HG02973 (cell line): ENCODE data around the gene C3orf20.
"Not testable (repeated sequence)": the region's sequence is repeated elsewhere in the genome, so short reads cannot be mapped to it uniquely, and the experiment has no call there.

Experiments used
- ATAC-seq: cut with Tn5 transposase; IDR thresholded peaks from one replicate; pipeline ENCODE4 v1.9.1; 2021; ENCODE audit warnings: moderate library complexity; ENCODE audit not compliant: unreplicated experiment

The C3orf20 gene

GRCh38 chr3:14649466-14649865 is 25.5 kb upstream of the C3orf20 start:
- no peak for ATAC-seq

- ATAC-seq: no peak
Observed at GRCh38 chr3:14650193-14650592, 24.7 kb upstream of the C3orf20 start.

GRCh38 chr3:14651440-14652251 is 23.3 kb upstream of the C3orf20 start, which contains the start of gene CCDC174:
CCDC174 (plus strand) TSS chr3:14651762; CDS start chr3:14651837, 75 bp downstream.
- peak; percentile 97 for ATAC-seq

DNA sequence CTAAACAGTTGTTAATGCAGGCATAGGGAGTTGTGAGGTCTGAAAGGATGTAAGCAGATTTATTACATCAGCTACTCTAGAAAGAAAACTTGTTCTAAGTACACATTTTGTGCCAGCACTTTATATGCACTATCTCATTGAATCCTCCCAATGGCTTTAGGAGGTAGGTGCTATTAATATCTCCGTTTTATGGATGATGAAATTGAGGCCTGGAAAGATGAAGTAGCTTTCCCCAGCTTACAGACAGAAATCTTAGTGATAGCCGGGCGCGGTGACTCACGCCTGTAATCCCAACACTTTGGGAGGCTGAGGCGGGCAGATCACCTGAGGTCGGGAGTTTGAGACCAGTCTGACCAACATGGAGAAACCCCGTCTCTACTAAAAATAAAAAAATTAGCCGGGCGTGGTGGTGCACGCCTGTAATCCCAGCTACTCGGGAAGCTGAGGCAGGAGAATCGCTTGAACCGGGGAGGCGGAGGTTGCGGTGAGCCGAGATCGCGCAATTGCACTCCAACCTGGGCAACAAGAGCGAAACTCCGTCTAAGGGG is 22.5 kb upstream of the C3orf20 start:
- not testable (repeated sequence) for ATAC-seq

- ATAC-seq: no peak
Observed at GRCh38 chr3:14657579-14657978, 17.4 kb upstream of the C3orf20 start.

- ATAC-seq: no peak
Observed at GRCh38 chr3:14658978-14659377, 16.0 kb upstream of the C3orf20 start.

DNA sequence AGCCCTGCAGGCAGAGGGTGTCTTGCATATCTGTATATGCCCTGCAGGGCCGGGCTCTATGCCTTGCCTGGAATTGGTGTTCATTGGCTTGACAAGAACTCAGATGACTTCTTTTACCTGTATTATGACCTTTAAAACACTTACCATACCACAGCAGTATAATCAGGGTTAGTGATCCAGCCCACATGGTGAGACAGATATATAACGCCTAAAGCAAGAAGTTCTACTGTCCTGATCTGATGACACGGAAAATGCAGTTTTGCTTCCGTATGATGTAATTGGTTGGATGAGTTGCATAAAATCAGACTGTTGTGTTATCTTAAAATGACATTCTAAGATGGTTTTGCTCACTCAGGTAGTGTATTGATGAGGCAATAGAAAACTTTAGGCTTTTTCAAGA is 14.0 kb upstream of the C3orf20 start:
- no peak for ATAC-seq

DNA sequence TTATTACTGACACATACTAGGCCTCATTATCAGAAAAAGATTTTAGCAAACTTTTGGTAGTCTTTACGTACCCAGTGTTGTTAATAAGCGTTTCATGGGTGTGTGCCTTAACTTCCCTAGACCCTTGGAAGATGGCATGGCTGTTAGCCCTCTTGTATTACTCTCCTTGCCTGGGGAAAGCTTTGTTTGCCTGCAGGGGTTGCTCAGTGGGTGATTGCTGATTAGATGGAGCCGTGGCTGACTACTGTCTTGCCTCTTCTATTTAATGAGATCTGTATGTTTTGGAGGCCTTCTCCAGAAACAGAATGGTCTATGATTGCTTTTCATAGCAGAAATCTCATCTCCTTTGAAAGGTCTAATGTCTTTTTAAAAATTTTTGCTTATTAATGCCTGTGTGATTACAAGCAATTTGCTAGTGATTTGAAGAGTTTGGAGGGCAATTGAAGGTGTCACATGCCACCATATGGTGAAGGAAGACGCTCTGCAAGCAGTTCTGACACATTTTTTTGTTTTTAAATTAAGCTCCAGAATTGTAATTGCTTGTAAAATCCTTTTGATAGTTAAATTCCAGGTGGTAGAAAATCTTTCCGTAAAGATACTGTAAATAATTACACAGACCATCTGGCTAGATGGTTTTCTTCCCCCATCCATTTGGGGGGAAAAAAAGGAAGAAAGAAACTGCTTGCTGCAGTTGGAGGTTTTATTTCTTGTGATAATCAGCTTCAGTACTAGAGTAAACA is 11.4 kb upstream of the C3orf20 start:
- no peak for ATAC-seq

GRCh38 chr3:14664170-14664569 is 10.8 kb upstream of the C3orf20 start:
- ATAC-seq: no peak

- no peak for ATAC-seq
Observed at GRCh38 chr3:14672588-14672987, 2.4 kb upstream of the C3orf20 start.

- ATAC-seq: no peak
Observed at GRCh38 chr3:14676881-14677280, 1.9 kb downstream of the C3orf20 start.

GRCh38 chr3:14678015-14678503 is 3.1 kb downstream of the C3orf20 start:
- no peak for ATAC-seq

GRCh38 chr3:14680115-14680514 is 5.2 kb downstream of the C3orf20 start:
- no peak for ATAC-seq

DNA sequence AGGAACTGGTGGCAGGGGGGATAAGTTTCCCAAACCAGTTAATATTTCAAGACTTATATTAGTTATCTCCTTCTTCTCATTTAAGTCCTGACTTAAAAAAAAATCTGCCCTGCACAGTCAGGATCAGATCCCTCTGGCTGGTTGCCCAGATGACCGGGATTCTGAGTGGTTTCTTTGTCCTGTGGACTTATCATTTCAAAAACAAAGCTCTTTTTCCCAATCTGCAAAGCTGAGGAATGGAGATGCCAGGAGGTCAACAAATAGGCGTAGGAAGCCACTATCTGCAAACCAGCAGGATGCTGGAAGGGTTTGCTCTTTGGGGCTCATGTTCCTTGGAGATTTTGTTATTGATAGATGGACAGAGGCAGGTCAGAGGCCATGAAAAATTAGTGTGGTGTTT is 5.8 kb downstream of the C3orf20 start:
- no peak for ATAC-seq

DNA sequence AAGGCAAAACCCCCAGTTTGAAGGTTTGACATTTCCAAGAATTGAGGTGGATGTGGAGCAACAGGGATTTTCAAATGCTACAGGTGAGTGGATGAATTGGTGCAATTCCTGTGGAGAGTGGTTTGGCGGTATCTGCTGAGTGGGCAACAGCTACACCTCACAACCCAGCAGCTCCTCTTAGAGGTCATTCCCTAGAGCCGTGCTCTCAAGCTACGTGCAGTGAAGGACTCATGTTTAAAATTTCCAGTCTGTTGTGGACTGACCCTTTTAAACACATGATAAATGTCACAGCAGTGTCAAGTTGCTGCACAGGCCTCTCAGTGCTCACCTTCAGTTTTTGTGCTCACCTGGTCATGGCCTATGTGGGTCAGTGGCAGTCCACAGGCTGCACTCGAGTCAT is 9.5 kb downstream of the C3orf20 start:
- ATAC-seq: no peak

DNA sequence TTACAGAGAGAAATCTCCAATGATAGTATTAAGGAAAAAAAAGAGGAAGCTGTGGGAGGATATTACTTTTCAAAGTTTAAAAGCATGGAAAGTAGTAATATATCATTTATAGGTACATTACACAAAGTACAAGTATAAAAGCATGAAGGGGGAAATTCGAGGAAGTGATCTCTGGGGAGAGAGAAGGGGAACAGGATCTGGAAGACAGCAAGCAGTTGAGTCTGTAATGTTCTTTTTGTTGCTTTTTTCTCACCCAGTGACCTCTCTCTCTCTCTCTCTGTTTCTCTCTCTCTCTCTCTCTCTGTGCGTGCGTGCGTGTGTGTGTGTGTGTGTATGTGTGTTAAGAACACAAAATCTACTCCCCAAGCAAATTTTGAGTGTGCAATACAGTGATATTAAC is 10.2 kb downstream of the C3orf20 start:
- no peak for ATAC-seq

DNA sequence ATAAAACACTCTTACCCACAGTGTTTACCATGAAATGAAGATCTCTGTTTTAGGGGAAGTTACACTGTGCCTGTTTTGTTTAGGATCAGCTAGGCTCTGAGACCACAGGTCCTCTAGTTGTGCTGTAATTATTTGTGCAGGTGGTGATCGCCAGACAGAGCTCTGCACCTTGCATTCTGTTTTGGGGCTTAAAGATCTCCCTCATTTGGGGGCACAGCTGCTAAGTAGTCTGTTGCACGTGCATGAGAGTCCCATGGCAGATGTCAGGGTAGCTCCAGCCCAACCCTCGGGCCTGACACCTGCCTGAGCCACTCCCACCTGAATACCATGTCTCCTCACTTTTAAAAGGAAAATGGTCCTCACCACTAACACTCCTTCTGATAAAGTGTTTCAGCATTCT is 12.4 kb downstream of the C3orf20 start:
- ATAC-seq: no peak

DNA sequence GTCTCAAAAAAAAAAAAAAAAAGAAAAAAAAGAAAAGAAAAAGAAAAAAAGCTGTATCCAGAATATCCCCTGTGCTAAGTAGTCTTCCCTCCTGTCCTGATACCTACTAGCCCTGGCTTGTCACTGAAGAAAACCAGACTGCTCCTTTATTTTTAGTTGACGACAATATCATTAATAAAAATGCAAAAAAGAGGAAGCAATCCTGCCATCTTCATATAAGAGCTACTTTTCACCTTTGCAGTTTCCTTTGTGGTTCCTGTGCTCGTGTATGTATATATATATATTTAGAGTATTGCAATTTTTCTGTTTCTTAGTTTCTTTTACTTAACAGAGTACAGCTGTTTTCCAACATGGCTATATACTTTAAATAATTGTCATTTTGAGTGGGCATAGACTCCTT is 13.6 kb downstream of the C3orf20 start:
- ATAC-seq: peak; percentile 37

DNA sequence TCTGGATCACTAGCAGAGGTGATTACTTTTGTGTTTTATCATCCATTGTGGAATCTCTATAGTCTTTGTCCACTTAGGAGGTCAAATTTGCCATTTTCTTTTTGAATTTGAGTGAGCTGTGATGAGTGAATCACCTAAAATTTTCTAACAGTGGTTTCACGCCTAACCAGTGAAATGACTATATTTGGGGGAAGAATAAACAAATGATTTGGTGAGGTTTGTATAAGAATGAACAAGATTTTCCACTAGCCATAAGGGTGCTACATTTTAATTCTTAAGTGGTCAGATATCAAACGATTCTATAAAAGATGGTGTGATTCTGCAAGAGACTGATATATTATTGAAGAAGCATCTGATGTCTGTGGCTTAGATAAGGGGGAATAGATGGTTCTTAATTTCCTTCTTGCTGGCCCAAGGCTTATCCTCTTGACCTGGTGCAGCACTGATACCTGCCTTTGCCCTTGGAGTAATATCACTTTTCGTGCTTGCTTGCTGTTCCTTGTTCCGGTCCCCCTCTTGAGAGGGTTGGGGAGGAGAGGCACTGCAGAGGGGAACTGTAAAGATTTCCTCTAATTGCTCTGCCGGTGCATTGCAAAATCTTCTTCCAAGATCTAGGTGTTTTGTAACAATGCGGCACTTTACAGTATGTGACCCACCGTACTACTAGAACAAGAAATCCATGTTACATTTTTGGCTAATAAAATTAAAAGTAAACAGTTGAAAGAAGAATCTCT is 14.5 kb downstream of the C3orf20 start:
- ATAC-seq: no peak

DNA sequence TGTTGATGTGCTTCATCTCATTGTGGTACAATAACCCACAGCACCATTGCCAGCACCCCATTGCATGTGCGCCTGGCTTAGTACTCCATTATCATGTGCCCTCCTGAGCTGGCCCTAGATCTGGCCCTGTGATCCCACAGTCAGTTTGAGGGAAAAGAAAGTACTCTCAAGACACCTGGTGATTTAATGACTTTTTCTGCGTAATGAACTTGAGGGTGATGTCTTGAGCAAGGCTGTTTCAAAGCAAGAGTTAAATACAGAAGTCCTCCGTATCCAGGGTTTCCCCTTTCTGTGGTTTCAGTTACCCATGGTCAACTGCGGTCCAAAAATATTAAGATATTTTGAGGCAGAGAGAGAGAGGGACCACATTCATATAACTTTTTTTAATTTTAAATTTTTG is 16.3 kb downstream of the C3orf20 start:
- ATAC-seq: no peak

DNA sequence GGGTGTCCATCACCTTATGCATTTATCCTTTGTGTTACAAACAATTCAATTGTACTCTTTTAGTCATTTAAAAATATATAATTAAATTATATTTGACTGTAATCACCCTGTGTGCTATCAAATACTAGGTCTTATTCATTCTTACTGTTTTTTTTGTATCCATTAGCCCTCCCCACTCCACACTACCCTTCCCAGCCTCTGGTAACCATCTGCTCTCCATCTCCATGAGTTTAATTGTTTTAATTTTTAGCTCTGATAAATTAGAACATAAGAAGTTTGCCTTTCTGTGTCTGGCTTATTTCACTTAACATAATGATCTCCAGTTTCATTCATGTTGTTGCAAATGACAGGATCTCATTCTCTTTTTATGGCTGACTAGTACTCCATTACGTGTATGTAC is 16.8 kb downstream of the C3orf20 start:
- no peak for ATAC-seq
